ENCODE measurements around the gene ITIH1.

The ITIH1 gene

GRCh38 chr3:52836471-52836845, 59.1 kb downstream of the ITIH1 start:
- Histone ChIP-seq H3K27ac (ENCODE audit: low read length) (no peak overlapping the region), H3K9me3 (ENCODE audit: control insufficient read depth in 1 of 2, low read length in 2 of 2) (no peaks in the 10 kb centered on the region), H3K36me3 (ENCODE audit: control insufficient read depth in 1 of 2, insufficient read depth in 2 of 2, low read length in 2 of 2) (peaks cover 0 to 44% of the 10 kb centered on the region in 2 donors), H3K27me3 (ENCODE audit: low read depth, low read length) (no peaks in the 10 kb centered on the region), H3K4me1 (ENCODE audit: control insufficient read depth in 1 of 2, insufficient read depth in 2 of 2, low read length in 2 of 2) (peaks cover 0 to 18% of the 10 kb centered on the region in 2 donors), H3K4me3 (ENCODE audit: low read depth in 1 of 2, low read length in 2 of 2) (no peak overlapping the region)

DNA sequence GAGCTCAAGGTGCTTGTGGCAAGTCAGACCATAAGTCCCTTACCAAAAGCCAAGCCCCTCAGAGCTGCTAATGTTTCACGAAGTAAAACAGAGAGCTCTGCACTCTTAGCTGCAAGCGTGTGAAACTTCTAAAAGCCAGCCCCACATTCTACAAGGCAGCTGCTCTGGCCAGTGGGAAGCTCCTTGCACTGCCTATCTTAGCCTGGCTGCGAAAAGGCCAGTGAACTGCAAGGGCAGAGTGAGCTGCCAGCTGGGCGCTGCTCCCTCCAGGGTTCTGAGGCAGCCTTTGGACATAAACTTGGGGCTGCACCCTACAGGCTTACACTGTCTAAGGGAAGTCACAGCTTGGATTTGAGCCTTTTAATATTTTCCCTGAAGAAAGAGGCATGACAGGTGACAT, 59.6 kb downstream of the ITIH1 start:
- no peaks in the 10 kb centered on the region for H3K9me3 ChIP-seq (ENCODE audit: control insufficient read depth in 1 of 2, low read length in 2 of 2)
- no peak overlapping the region for H3K4me3 ChIP-seq (ENCODE audit: low read depth in 1 of 2, low read length in 2 of 2)
- H3K36me3 ChIP-seq (ENCODE audit: control insufficient read depth in 1 of 2, insufficient read depth in 2 of 2, low read length in 2 of 2) = peaks cover 0 to 48% of the 10 kb centered on the region in 2 donors
- no peak overlapping the region for H3K27ac ChIP-seq (ENCODE audit: low read length)
- no peaks in the 10 kb centered on the region for H3K27me3 ChIP-seq (ENCODE audit: low read depth, low read length)
- H3K4me1 ChIP-seq (ENCODE audit: control insufficient read depth in 1 of 2, insufficient read depth in 2 of 2, low read length in 2 of 2) = peaks cover 0 to 19% of the 10 kb centered on the region in 2 donors

DNA sequence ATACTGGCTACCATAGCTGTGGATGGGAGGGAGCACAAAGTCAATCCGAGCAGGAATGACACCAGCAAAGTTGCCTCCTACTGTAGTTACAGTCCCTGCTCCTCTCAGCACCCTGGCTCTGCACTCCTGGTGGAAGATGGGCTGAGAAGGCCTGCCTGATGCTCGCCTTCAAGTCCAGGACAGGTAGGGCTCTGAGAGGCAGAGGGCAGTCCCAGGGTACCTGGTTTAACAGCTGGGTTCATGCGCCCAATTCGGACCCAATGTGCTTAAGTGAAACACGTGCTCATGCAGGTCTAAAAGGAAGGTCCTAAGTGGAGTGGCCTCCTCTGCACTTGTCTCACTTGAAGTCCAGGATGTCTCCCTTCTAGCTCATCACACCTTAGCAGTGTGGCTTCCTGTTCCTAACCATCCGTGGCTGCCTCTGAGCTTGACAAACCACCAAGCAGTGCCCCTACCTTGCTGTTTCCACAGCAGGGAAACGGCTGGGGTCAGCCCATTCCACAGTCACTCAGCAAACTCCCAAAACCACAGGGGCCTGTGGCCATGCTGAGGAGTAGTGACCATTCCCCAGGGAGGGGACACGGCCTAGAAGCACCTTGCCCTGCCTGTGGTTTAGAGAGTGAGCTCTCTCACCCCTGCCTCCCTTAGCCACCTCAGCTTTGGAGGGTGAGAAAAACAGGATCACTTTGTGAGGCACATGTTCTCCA, 61.3 kb downstream of the ITIH1 start:
- Histone ChIP-seq H3K27ac (ENCODE audit: low read length) (no peak overlapping the region), H3K4me3 (ENCODE audit: low read depth in 1 of 2, low read length in 2 of 2) (no peak overlapping the region), H3K9me3 (ENCODE audit: control insufficient read depth in 1 of 2, low read length in 2 of 2) (no peaks in the 10 kb centered on the region), H3K4me1 (ENCODE audit: control insufficient read depth in 1 of 2, insufficient read depth in 2 of 2, low read length in 2 of 2) (peaks cover 0 to 36% of the 10 kb centered on the region in 2 donors), H3K36me3 (ENCODE audit: control insufficient read depth in 1 of 2, insufficient read depth in 2 of 2, low read length in 2 of 2) (peaks cover 3 to 47% of the 10 kb centered on the region in 2 donors), H3K27me3 (ENCODE audit: low read depth, low read length) (no peaks in the 10 kb centered on the region)

- peaks cover 3 to 40% of the 10 kb centered on the region in 2 donors for H3K4me1 ChIP-seq (ENCODE audit: control insufficient read depth in 1 of 2, insufficient read depth in 2 of 2, low read length in 2 of 2)
- no peaks in the 10 kb centered on the region for H3K27me3 ChIP-seq (ENCODE audit: low read depth, low read length)
- no peaks in the 10 kb centered on the region for H3K9me3 ChIP-seq (ENCODE audit: control insufficient read depth in 1 of 2, low read length in 2 of 2)
- H3K4me3 ChIP-seq (ENCODE audit: low read depth in 1 of 2, low read length in 2 of 2) = no peak overlapping the region
- H3K27ac ChIP-seq (ENCODE audit: low read length) = no peak overlapping the region
- H3K36me3 ChIP-seq (ENCODE audit: control insufficient read depth in 1 of 2, insufficient read depth in 2 of 2, low read length in 2 of 2) = peaks cover 3 to 47% of the 10 kb centered on the region in 2 donors
Observed at GRCh38 chr3:52839268-52839575, 61.8 kb downstream of the ITIH1 start.

- peaks cover 9 to 41% of the 10 kb centered on the region in 2 donors for H3K4me1 ChIP-seq (ENCODE audit: control insufficient read depth in 1 of 2, insufficient read depth in 2 of 2, low read length in 2 of 2)
Observed at GRCh38 chr3:52839892-52840545, 62.6 kb downstream of the ITIH1 start.

DNA sequence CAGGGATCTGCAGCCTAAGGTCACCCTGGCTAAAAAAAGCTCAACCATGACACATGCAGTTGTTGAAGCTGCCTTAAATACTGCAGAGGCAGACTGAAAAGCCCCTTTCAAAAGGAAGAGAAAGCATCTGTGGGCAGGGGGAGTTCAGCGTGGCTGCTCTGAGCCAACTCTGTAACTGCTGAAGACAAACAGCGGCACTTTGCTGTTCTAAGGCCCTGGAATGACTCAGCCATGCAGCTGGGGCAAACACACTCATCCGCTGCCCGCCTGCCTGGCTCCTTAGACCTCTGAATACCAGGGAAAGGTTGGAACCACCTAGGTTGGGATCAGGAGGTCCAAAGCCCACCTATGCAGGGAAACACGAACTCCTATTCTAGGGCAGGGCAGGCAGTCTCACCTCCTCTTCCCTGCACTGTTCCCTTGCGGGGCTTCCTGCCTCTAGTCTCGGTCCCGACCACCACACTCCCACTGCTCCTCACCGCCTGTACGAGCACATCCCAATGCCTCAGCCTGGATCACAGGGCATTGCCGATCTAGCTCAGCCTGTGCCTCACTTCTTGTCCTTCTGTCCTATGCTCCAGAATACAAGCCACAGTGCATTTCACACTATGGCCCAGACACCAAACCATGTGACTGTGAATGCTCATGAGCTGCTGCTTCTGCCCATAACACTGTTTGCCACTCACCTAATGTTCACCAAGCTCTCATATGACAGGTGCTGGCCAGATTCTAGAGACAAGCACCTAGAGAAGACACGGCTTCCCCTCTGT, 64.0 kb downstream of the ITIH1 start:
- Histone ChIP-seq H3K36me3 (ENCODE audit: control insufficient read depth in 1 of 2, insufficient read depth in 2 of 2, low read length in 2 of 2) (peaks cover 3 to 44% of the 10 kb centered on the region in 2 donors), H3K4me1 (ENCODE audit: control insufficient read depth in 1 of 2, insufficient read depth in 2 of 2, low read length in 2 of 2) (peaks cover 17 to 44% of the 10 kb centered on the region in 2 donors), H3K27ac (ENCODE audit: low read length) (no peak overlapping the region), H3K9me3 (ENCODE audit: control insufficient read depth in 1 of 2, low read length in 2 of 2) (no peaks in the 10 kb centered on the region), H3K4me3 (ENCODE audit: low read depth in 1 of 2, low read length in 2 of 2) (no peak overlapping the region), H3K27me3 (ENCODE audit: low read depth, low read length) (no peaks in the 10 kb centered on the region)

More at GRCh38 chr3:52839892-52840545, 62.6 kb downstream of the ITIH1 start:
- Histone ChIP-seq H3K36me3 (ENCODE audit: control insufficient read depth in 1 of 2, insufficient read depth in 2 of 2, low read length in 2 of 2) (peaks cover 3 to 47% of the 10 kb centered on the region in 2 donors), H3K9me3 (ENCODE audit: control insufficient read depth in 1 of 2, low read length in 2 of 2) (no peaks in the 10 kb centered on the region), H3K27me3 (ENCODE audit: low read depth, low read length) (no peaks in the 10 kb centered on the region), H3K4me3 (ENCODE audit: low read depth in 1 of 2, low read length in 2 of 2) (no peak overlapping the region), H3K27ac (ENCODE audit: low read length) (no peak overlapping the region)

All from muscle layer of duodenum (tissue), 2 donors.